GM19395 (cell line): Measurements from ENCODE around the gene PSAP.

Source experiments
- ATAC-seq: cut with Tn5 transposase; IDR thresholded peaks from one replicate; pipeline ENCODE4 v1.9.1; 2021; ENCODE audit warnings: mild to moderate bottlenecking, moderate library complexity; ENCODE audit not compliant: unreplicated experiment

The PSAP gene

GRCh38 chr10:71789871-71790270 is 61.2 kb downstream of the PSAP start:
- no peak for ATAC-seq

- ATAC-seq = no peak
Observed at GRCh38 chr10:71788954-71789353, 62.1 kb downstream of the PSAP start.

- no peak for ATAC-seq
Observed at GRCh38 chr10:71784679-71785272, 66.3 kb downstream of the PSAP start.

- no peak for ATAC-seq
Observed at GRCh38 chr10:71783917-71784678, 67.0 kb downstream of the PSAP start.

- ATAC-seq = no peak
Observed at GRCh38 chr10:71782917-71783490, 68.0 kb downstream of the PSAP start.

- ATAC-seq = no peak
Observed at GRCh38 chr10:71782221-71782916, 68.7 kb downstream of the PSAP start.

GRCh38 chr10:71780719-71781118 is 70.3 kb downstream of the PSAP start:
- ATAC-seq = no peak

GRCh38 chr10:71780156-71780555 is 70.9 kb downstream of the PSAP start:
- ATAC-seq = no peak

- no peak for ATAC-seq
Observed at GRCh38 chr10:71779641-71780040, 71.4 kb downstream of the PSAP start.

- no peak for ATAC-seq
Observed at GRCh38 chr10:71778071-71778825, 72.8 kb downstream of the PSAP start.

GRCh38 chr10:71777213-71777985 is 73.7 kb downstream of the PSAP start:
- ATAC-seq = no peak

GRCh38 chr10:71776481-71776925 is 74.5 kb downstream of the PSAP start:
- no peak for ATAC-seq

- ATAC-seq = no peak
Observed at GRCh38 chr10:71774916-71775702, 75.9 kb downstream of the PSAP start.

GRCh38 chr10:71773221-71773971 is 77.7 kb downstream of the PSAP start, which contains the start of gene VSIR:
TSS of gene VSIR (minus strand) at chr10:71773520. CDS start at chr10:71773439, 81 bp downstream.
- peak; percentile 47 for ATAC-seq

- no peak for ATAC-seq
Observed at GRCh38 chr10:71772832-71773220, 78.2 kb downstream of the PSAP start.

- ATAC-seq = no peak
Observed at GRCh38 chr10:71771821-71772617, 79.0 kb downstream of the PSAP start.

- ATAC-seq = no peak
Observed at GRCh38 chr10:71771204-71771603, 79.8 kb downstream of the PSAP start.

- no peak for ATAC-seq
Observed at GRCh38 chr10:71770789-71771188, 80.3 kb downstream of the PSAP start.
